ENCODE results near the gene ZNF121.
A peak's percentile ranks its signal among the peaks of the same experiment; 100 is the strongest.
"Not testable (repeated sequence)": the region's sequence is repeated elsewhere in the genome, so short reads cannot be mapped to it uniquely, and the experiment has no call there.

Gene ZNF121

GRCh38 chr19:9584073-9584833 lies at the start of gene ZNF121:
Gene ZNF121, minus strand, starts transcription at chr19:9584504. Its CDS starts 16,407 bp downstream, at chr19:9568097.
- DNase-seq = peak; percentile 91

DNA sequence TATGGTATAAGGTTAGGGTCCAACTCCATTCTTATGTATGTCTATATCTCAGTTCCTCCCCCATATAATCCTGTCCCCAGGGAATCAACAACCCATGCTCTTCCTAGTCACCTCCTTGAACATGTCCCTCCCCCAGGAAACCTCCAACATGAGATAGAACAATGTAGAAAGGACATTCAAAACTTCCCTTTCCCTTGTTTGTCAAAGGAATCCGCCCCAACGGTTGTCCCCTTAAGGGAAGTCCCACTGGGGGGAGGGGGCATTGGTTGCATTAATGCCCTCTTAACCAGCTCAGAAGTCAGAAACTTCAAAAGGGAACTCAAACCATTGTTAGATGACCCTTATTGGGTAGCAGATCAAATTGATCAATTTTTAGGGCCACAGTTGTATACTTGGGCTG lies 43.6 kb upstream of the ZNF121 start:
- no peak for DNase-seq

GRCh38 chr19:9622531-9622930 lies 38.2 kb upstream of the ZNF121 start:
- no peak for DNase-seq

- DNase-seq = peak; percentile 94
Observed at GRCh38 chr19:9621156-9622037, 37.1 kb upstream of the ZNF121 start, which contains the start of gene ZNF561. Gene ZNF561, minus strand, starts transcription at chr19:9621232. Its CDS starts 1,776 bp downstream, at chr19:9619456.

DNA sequence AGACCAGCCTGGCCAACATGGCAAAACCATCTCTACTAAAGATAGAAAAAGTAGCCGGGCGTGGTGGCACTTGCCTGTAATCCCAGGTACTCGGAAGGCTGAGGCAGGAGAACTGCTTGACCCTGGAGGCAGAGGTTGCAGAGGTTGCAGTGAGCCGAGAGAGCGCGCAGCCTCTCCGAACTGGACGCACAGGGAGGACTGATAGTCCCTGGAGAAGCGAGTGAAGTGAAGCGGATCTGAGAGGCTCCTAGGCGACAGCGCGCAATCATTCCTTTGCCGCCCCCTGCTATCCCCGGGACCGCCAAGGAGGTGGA lies 36.5 kb upstream of the ZNF121 start:
- no peak for DNase-seq

DNA sequence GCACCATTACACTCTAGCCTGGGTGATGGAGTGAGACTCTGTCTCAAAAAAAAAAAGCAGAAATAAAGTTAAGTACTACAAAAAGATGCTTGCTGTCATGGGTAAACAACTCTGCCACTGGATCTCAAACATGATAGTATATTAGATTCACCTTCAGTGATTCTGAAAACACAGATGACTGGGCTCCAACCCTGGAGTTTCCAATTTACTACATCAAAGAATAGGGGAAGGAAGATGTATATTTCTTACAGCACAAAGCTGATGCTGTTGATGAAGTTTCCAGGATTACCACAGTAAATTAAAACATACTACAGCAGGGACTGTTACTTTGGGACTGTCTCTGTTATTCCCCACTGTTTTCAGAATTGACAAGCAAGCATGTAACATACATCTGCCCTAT lies 31.5 kb upstream of the ZNF121 start:
- no peak for DNase-seq

DNA sequence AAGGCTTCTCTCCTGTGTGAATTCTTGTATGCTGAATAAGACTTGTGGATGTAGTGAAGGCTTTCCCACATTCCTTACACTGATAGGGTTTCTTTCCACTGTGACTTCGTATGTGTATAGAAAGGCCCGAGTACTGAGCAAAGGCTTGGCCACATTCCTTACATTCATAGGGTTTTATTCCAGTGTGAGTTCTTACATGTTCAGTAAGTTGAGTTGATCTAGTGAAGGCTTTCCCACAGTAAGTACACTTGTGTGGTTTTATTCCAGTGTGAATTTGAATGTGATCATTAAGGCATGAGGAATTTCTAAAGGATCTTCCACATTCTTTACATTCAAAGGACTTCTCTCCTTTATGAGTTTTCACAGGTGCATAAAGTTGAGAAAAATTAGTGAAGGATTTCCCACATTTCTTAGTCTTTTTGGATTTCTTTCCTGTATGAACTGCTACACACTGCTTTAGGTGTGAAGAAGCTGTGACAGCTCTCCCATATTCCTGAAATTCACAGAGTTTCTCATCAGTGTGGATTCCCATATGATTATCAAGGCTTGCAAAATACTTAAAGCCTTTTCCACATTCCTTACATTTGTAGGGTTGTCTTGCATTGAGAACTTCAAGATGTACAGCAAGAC lies 26.3 kb upstream of the ZNF121 start:
- no peak for DNase-seq

- no peak for DNase-seq
Observed at GRCh38 chr19:9608912-9609311, 24.6 kb upstream of the ZNF121 start.

GRCh38 chr19:9597027-9597426 lies 12.7 kb upstream of the ZNF121 start:
- no peak for DNase-seq

- DNase-seq = peak; percentile 83
Observed at GRCh38 chr19:9586764-9587163, 2.5 kb upstream of the ZNF121 start.

- DNase-seq = not testable (repeated sequence)
Observed at GRCh38 chr19:9582081-9582725, 2.1 kb downstream of the ZNF121 start.

DNA sequence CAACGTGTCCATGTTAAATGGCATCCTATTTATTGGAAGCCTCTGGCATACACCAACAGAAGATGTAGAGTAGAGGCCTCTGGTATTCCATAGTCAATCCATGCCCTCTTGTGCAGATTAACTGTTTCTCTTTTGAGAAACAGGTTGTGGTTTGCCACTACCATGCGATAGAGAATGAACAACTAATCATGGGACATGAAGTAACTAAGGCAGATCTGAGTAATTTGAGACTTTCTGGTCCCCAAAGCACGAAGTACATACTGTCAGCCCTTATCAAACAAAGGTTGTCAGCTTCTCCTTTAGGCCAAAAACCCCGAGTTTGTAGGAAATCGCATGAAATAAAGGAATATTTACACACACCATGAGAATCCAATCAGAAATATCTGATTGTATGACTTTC lies 3.6 kb downstream of the ZNF121 start:
- DNase-seq = no peak

- DNase-seq = no peak
Observed at GRCh38 chr19:9570255-9570654, 14.0 kb downstream of the ZNF121 start.

DNA sequence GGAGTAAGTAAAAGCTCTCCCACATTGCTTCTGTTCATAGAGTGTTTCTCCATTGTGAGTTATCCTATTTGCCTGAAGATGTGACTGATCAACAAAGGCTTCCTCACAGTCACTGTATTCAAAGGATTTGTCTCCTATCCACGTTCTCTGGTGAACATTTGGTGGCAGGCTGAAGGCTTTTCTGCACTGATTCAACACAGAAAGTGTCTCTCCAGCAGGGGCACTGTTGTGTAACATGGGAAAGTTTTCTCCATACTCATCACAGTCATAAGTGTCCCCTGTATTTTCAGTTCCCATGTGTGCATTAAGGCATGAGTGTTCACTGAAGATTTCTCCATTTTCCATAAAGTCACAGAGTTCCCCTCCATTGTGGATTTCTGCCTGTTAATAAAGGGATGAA lies 17.6 kb downstream of the ZNF121 start:
- no peak for DNase-seq

- no peak for DNase-seq
Observed at GRCh38 chr19:9565900-9566705, 18.2 kb downstream of the ZNF121 start.

DNA sequence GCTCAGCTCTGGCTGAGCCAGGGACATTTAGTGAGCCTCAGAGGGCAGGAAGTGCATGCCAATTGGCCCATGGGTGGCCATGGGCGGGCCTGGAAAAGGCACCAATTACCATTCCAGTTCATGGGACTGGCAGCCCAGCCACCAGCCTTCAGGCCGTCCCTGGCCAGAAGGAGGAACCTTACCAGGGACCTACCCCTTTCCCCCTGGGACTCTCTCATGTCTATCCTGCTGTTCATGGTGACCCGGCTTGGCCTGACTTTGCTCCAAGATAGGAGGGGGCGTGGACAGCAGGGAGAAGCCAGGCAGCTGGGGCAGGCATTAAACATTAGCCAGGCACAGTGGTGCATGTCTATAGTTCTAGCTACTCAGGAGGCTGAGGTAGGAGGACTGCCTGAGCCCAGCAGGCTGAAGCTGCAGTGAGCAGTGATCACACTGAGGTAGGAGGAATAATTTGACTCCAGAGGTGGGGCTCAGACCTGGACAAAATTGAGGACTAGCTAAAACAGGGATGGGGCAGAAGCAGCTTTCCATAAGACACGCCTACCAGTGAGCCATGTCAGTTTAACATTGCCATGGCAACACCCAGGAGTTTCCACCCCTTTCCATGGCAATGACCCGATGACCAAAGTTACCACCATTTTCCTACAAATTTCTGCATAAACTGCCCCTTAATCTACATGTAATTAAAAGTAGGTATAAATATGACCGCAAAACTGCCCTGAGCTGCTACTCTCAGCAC lies 31.6 kb downstream of the ZNF121 start:
- DNase-seq = no peak

GRCh38 chr19:9547870-9548269 lies 36.4 kb downstream of the ZNF121 start:
- no peak for DNase-seq

GRCh38 chr19:9541281-9541680 lies 43.0 kb downstream of the ZNF121 start:
- DNase-seq = not testable (repeated sequence)

GRCh38 chr19:9539921-9540320 lies 44.4 kb downstream of the ZNF121 start:
- not testable (repeated sequence) for DNase-seq

GRCh38 chr19:9539201-9539600 lies 45.1 kb downstream of the ZNF121 start:
- not testable (repeated sequence) for DNase-seq

Data from islet precursor cell (in vitro differentiated cells).